Vagina (tissue), 2 donors: Measurements from ENCODE around the gene DLG2.

ENCODE experiments used
- POLR2A ChIP-seq, 2 donors: fragments of 450-650 bp; IDR thresholded peaks; one replicate each; pipeline ENCODE4 v1.6.1; 2017; ENCODE audit warnings: antibody characterized with exemption in 2 of 2, mild to moderate bottlenecking in 2 of 2, moderate library complexity in 2 of 2
- TF ChIP-seq, protein P1 (sequence below), 3 experiments: fragments of 450-650 bp in 2 of 3; fragments of 200-600 bp in 1 of 3; sonication (generic) in 1 of 3; IDR thresholded peaks; one replicate each; pipeline ENCODE4 v1.5.1; 2017 to 2019; ENCODE audit warnings: antibody characterized with exemption in 3 of 3, mild to moderate bottlenecking in 2 of 3, moderate library complexity in 2 of 3

DNA sequence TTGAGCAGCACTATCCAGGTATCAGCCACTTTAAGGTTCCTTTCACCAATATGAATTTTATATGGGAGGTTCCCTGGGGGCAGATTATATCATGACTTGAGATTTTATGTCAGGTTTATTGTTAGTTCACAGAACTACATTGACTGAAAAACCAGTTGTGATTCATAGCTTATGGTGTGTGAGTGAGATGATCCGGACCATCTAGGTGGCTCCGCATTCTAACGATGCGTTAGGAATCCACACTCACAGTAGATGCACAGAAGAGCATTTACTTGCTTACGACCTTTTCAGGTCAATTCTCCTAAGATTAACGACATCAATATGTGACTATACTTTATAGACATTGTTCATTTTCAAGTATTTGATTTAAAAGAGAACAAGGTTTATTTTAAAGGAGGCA lies 1356.7 kb downstream of the DLG2 start:
- TF ChIP-seq, protein P1, sequence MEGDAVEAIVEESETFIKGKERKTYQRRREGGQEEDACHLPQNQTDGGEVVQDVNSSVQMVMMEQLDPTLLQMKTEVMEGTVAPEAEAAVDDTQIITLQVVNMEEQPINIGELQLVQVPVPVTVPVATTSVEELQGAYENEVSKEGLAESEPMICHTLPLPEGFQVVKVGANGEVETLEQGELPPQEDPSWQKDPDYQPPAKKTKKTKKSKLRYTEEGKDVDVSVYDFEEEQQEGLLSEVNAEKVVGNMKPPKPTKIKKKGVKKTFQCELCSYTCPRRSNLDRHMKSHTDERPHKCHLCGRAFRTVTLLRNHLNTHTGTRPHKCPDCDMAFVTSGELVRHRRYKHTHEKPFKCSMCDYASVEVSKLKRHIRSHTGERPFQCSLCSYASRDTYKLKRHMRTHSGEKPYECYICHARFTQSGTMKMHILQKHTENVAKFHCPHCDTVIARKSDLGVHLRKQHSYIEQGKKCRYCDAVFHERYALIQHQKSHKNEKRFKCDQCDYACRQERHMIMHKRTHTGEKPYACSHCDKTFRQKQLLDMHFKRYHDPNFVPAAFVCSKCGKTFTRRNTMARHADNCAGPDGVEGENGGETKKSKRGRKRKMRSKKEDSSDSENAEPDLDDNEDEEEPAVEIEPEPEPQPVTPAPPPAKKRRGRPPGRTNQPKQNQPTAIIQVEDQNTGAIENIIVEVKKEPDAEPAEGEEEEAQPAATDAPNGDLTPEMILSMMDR (IDR thresholded peaks at IDR 0.05) = no peak
- TF ChIP-seq POLR2A (IDR thresholded peaks at IDR 0.05) = no peak
